HG03103 (cell line): ENCODE data around the gene NR3C2.

Source experiments
- ATAC-seq: cut with Tn5 transposase; IDR thresholded peaks from one replicate; pipeline ENCODE4 v1.9.1; 2021; ENCODE audit warnings: low read depth; ENCODE audit not compliant: unreplicated experiment

Gene NR3C2

DNA sequence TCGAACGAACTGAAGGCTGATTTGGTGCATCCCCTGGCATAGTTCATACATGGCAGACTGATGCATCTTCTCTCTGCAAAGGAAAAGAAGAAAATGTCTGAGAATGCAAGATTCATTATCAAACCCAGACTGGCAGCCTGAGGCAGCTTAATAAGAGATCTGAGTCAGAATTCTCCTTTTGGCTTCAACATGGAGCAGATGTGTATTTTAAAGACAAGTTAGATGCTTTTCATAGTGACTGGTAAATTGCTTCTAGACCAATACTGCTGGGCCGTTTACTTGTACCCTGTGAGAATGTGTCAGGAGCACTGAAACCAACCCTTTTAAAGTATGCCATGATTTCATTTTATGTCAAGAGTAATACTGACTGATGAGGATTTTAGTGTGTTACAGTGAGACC is 322.0 kb downstream of the NR3C2 start:
- ATAC-seq, result no peak

DNA sequence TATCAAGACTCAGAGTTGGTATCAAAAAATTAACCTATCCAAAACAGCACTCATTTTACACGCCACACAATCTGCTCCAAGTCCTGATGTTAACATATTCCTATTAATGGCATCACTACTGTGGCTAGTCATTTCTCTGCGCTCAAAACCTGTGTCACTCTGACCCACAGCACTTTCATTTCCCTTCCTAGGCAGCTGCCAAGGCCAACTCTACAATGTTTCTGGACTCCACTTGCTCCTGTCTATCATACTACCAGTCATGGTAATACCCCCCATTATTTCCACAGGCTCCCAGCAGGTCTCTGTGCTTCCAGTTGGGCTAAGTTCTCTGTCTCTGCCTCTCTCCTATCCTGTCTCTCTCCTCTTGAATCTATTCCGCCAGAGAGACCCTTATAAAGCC is 323.6 kb downstream of the NR3C2 start:
- ATAC-seq, result no peak

DNA sequence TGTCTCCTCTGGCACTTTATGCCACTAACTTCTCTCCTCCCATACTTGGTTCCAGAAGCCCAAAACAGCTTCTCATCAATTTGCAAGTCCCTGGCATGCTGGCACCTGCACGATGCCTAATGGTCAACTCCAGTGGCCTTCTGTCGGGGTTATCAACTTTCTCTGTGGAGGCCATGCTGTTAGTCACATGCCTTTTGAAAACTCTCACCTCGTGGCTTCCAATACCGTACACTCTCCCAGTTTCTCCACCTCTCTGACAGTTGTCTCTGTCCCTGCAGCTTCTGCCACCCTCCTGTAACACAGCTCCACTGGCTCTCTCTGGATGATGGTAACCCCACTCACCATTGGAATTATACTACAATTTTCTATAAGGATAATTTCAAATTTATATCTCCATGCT is 324.0 kb downstream of the NR3C2 start:
- ATAC-seq, result no peak

DNA sequence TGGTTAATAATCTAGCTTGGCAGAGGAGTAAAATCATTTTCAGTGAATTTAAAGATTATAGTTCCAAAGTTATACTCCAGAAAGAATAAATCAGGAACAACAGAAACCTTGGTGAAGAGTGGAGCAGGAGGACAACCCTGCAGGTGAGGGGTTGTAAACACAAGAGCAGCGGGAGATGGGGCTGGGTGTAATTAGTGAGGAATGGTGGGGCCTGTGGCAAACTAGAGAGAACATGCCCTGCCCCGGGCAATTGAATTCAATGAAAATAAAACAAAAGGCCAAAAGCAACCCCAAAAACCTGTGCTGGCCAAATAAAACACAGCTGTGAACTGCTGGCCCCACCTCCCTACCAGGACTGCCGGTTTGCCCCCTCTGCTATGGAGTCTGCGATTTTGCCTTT is 325.2 kb downstream of the NR3C2 start:
- ATAC-seq, result no peak

DNA sequence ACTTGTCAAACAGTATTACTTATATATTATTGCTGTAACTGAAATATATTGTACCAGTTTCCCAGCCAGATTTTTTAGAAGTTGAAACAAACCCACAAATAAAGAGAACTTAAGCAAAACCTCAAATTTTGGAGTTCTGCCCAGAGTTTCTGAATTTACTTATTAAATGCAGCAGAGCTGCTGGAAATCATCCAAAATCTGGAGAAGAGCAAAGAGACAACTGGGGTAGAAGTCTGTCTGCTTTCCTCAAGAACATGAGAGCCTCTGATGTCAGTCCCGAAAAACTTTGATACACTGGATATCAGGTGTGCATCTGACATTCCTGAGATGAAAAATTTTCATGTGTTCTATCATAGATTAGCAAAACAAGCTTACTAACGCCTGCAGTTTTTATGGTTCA is 325.9 kb downstream of the NR3C2 start:
- no peak for ATAC-seq

DNA sequence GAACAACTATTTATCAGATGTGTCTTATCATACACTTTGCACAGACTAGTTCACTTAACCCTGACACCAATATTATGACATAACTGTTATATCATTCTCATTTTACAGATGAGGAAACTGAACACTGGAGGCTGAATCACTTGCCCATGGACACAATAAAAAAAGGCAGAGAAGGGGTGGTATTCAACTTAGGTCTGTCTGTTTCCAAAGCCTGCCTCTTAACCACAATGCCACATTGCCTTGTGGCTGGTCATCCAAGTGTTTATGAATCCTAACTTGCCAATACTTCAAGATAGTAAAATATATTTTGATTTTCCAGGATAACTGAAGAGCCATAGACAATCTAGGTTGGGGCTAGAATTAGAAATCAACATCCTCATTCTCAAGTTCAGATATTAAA is 327.8 kb downstream of the NR3C2 start:
- no peak for ATAC-seq

DNA sequence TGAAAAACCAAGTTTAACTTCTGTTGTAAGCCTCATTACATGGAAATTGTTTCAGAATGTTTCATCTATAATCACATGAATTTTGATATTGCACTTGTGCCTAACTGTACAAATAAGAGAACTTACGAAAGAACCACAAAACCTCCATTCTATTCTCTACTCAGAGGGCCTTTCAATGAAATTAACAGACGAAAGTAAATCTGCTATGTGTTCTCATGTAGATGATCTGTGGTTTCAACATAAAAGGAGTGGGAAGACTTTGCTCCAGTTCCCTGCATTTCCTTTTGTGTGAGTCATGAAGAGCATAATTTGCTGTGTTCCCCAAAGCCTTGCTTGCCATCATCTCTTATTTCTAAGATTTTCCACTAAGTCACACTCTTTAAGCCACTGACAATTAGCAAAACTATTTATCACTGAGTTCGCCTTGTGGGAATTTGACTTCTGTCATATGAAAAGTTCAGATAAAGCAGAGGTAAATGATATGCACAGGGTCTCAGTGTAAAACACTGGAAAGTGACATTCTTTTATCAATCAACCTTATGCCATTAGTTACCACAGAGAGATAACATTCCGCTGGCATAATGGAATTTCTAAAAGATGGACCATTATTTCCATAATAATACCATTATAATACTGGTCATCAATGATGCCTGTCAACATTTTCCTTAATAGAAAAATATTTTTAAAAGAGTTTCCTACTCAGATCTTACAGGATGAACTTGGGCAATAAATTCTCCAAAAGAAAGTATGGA is 329.8 kb downstream of the NR3C2 start:
- no peak for ATAC-seq

DNA sequence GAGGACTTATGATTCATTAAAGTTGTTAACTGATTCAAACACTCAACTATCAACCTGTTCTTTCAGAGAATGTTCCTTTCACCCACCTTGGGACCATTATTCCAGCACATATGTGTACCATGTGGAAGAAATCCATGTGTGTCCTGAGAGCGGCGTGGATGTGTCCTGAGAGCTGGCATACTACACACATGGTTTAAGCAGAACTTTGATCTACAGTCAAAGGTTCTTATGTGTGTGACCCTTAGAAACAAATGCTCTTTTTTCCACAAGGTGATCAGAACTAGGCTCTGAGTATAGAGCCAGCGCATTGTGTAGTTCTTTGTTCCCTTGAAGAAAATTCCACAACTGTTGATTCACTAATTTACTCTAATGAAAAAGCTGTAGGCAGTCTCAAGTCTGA is 332.0 kb downstream of the NR3C2 start:
- no peak for ATAC-seq

DNA sequence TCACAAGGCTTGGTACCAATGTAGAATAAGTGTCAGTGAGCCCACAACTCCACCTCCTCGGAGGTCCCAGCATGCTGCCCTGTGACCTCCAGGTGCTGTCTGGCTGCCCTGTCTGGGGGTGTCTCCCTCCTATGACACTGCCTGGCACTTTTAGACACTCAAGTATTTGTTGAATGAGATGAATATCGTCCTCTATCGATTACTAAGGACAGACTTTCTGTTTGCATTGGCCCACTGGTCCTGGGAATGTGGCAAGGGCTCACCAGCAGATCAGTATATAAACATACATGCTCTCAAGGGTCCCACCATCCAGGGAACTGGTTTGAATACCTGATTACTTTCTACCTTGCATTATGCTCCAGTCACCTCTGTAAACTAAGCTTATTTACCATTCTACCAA is 333.0 kb downstream of the NR3C2 start:
- ATAC-seq, result no peak

DNA sequence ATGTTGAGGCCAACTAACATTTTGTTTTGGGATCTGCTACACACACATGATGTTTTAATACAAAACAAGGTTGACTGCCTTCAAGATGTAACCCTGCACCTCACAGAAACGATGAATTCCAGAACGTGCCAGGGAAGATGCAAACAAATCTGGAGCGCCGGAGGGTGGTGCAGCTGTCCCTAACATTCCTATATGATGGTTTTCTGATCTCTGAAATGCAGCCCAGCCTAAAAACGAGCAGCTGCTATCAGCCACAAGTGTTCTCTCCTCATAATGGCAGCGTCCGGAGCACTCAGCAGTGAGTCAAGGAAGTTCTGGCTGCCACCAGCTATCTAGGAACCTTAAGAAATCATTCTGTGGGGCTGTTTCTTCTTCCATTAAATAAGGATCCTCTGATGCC is 333.4 kb downstream of the NR3C2 start:
- ATAC-seq, result no peak

DNA sequence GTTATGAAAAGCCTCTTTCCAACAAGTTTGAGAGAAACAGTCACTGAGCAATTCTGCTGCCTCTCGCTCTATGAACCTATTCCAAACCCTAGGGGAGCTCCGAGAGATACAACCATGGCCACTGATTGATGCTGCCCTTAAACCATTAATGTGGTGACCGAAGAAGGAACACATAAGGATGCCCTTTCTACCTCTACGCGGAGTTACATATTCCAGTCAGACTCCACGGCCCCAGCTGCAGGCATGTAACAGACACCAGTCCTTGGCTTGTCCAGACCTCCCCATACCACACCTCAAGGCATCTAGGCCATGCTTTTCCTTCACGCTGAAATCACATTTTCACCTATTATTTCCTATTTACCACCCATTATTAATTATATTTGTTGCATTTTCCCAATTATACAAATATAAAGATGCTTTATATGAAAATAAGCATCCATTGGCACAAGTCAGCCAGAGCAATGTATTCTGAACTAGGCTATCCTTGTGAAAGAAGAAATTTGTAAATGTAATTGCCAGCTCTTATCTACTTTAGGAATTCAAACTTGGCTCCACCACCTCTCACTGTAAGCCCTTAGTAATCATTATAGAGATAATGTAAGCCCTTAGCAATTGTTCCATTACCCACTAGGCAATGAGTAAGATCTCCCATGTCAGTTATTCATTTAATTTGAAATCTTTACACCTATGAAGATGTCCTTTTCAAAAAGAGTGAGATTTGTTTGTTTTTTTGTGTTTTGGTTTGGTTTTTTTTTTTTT is 338.4 kb downstream of the NR3C2 start:
- ATAC-seq, result no peak

DNA sequence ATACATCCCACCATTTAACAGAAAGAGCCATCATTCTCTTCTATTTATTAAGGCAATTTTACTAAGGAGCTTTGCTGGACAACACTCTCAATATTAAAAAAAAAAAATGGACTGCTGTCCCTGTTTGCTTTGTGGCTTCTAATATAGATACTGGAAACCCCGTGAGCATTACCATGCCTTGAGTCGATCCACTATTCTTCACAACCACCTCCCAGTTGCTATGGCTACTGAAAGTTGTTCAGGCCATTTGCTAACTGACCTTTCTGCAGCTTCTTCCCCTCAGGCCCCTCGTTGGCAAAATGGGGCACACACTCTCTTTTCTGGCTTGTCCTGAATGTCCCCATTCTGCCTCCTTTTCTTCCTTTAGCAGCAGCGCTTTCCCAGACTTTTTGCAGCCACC is 340.4 kb downstream of the NR3C2 start:
- ATAC-seq, result no peak

DNA sequence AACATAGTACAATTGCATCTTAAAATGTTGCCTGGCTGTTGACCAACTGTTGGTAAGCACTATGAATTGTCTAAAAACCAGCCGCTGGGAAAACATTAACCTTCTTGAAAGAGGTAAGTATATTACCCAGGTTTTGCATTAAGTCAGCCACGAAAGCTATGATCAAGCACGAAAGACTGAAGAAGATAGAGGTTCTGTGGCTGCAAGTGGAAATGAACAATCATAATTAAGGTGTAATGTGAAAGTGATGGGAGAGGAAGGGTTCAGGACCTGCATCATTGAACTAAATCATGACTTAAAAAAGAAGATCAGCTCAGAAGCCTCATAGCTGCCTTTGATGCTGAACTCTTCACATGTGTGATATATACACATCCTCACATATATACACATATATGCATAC is 341.0 kb downstream of the NR3C2 start:
- no peak for ATAC-seq

DNA sequence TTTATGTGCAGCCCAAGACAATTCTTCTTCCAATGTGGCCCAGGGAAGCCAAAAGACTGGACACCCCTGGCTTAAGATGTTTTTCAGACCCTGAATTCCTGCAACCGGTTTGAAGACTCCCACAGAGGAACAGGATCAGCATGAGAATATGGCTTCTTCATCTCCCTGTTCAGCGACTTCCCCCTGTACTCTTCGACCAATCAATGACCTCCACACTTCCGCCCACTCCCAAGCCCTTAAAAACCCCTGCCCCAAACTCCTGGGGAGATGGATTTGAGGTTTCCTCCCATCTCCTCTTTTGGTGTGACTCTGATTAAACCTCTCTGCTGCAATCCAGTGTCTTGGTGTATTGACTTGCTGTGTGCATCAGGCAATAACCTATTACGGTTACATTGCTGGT is 344.4 kb downstream of the NR3C2 start:
- no peak for ATAC-seq

DNA sequence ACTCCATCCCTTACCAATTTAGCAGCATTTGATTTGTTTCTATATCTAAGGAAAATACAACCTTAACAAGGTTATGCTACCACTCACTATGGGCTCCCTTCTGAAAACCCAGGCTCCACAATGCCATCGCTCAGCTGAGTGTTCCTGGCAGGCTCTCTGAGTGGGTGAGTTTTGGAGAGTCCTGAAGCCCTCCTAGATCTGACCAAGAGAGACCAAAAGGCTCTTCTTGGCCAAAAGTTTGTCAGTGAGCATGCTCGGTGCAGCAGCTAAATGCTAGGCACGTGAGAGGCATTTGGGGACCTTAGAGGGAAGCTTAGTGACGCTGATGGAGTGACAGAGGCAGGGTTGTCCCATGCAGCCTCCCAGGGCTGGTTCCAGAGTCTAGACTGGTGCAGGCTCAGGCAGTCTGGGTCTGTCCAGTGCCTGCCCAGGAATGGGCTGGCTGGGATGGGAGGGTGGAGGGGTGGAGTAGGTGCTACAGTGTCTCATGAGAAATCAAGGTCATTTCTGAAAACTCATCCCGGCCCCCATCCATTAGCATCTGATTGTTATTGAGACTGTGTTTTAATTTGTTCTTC is 346.8 kb downstream of the NR3C2 start:
- ATAC-seq, result no peak

DNA sequence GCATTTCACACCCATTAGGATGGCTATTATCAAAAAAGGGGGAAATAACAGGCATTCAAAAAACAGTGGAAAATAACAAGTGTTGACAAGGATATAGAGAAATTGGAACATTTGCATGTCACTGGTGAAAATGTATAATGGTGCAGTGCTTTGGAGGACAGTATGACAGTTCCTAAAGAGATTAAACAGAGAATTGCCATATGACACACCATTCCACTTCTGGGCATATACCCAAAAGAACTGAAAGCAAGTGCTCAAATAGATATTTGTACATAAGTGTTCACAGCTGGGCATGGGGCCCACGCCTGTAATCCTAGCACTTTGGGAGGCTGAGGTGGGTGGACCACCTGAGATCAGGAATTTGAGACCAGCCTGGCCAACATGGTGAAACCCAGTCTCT is 348.1 kb downstream of the NR3C2 start:
- ATAC-seq, result no peak

DNA sequence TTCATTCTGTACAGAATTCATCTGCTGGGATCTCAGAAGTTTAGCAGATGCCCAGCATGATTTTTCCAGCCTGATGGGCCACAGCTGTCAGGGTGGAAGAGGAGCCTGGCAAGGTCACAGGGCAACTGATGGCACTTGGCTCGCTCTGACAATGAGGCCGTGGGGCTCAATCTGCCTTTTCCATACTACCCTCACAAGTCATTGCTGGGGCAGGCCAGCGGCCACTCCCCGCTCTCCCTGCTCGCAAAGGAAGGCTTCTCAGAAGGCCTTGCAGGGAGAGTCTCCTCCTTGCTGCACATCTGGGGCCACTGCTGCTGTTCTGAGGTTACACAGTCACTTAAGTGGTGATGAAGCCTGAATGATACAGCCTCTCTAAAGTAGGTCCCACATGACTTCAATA is 349.1 kb downstream of the NR3C2 start:
- ATAC-seq, result no peak

DNA sequence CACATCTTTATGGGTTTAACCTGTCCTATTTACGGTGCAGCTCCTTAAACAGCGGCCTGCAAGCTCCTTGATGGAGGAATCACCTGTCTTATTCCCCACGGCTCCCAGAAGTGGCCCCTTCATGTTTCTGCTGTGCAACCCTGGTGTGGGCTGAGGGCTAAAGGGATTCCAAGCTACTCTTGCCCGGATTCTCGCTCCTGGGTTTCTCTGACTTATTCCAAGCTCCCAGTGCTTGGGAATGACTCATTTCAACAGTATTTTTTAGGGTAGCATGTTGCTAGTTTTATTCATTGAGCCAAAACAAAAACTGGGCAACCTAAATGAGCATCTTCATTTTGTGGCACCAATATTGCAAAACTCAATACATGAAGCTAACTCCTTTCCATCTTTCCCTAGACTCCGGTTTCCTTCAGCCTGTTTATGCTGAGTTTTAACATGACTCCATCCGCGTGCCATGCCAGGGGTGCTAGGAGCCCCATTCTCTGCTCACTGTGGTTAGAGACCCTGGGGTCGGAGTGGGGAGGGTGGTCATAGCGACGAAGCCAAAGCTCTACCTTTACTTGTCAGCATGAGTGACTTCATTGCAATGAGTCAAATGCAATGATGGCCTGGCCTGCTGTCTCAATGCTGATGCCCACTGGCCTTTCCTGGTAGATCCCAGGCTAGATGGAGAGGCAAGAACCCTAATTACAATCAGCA is 349.7 kb downstream of the NR3C2 start:
- ATAC-seq, result no peak

DNA sequence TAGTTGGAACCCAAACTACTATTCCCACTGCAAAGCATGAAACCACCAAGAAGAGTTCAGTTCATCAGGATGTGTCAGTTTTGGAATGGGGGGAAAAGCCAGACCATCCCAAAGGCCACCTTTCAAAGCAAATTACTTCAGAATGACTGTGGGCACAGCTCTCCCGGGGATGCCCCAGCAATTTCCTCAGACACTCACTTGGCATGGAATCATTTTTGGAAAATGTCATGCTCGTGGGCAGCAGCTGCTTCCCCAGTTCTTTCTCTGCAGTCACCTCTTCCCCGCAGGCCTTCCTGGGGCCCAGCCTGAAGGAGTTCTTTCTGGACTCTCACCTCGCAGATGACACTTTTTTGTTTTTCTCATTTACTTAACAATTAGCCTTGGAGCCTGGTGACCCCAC is 350.3 kb downstream of the NR3C2 start:
- no peak for ATAC-seq

DNA sequence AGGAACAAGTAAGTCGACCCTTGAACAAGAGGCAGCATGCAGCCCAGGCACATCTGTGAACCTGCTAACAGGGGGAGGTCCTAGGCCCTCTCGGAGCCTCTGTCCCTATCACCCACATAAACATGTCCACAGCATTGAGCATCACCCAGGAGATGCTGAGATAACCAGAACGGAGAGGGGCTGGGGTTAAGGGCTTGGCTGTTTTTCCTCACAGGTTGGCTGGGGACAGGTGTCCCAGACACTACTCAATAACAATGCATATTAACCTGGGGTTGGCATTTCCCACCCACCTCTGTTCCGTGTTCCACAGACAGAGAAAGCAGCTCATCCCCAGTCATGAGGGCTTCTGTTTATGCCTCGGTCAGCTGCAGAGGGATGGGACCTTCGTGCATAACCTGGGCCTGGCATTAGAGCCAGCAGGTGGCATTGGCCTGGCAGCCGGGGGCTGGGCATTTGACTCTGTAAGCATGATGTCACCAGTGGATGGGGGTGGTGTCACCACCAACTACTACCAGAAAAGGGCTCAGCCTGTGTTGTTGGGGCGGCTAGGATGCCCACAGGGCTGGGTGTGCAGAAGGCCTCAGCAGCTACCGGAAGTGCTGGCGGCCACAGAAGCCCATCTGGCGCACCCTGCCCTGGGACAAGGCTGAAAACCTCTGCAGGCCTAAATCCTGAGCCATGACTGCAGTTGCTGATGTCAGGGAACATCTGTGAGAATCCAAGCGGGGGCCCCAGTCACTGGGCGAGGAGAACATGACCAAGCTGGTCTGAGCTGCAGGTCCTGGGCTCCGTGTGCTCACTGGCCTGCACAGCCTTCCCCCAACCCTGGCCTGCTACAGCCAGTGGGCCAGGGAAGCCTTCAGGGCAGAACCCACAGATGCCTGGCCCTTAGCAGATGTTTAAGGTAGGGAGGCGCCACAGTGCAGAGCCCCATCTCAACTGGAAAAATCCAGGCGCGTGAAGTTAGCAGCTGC is 351.4 kb downstream of the NR3C2 start:
- no peak for ATAC-seq
